ENCODE measurements around the gene AUTS2.

- TF ChIP-seq CTCF (IDR thresholded peaks at IDR 0.05; ENCODE audit: low read depth, low read length, missing input control): no peak
- no peak for TF ChIP-seq HNF4A (conservative IDR thresholded peaks at IDR 0.05)
- TF ChIP-seq NR2F2 (IDR thresholded peaks at IDR 0.05): no peak
- TF ChIP-seq MAX (IDR thresholded peaks at IDR 0.05): no peak
- no peak for TF ChIP-seq TAF1 (conservative IDR thresholded peaks at IDR 0.05)
- no peak for TF ChIP-seq REST (IDR thresholded peaks at IDR 0.05)
- no peak for TF ChIP-seq RXRA (IDR thresholded peaks at IDR 0.05)
- no peak for TF ChIP-seq HNF4G (IDR thresholded peaks at IDR 0.05)
- TF ChIP-seq JUND (IDR thresholded peaks at IDR 0.05): no peak
- no peak for TF ChIP-seq ZBTB33 (IDR thresholded peaks at IDR 0.05)
Measured at GRCh38 chr7:70414368-70414767, 816.1 kb downstream of the AUTS2 start.
